GM12891 (cell line): ENCODE data around the gene PSMD4.

ENCODE experiments used
- POLR2A ChIP-seq: IDR thresholded peaks from 2 replicates; pipeline ENCODE4 v1.6.1; 2011; ENCODE audit warnings: low read depth, low read length, control low read depth
- POLR2AphosphoS5 ChIP-seq: IDR thresholded peaks from 2 replicates; pipeline ENCODE4 v1.6.1; 2011; ENCODE audit warnings: low read depth, low read length, control low read depth
- TAF1 ChIP-seq: IDR thresholded peaks from 2 replicates; pipeline ENCODE4 v1.6.1; 2011; ENCODE audit warnings: low read depth, low read length, control low read depth

DNA sequence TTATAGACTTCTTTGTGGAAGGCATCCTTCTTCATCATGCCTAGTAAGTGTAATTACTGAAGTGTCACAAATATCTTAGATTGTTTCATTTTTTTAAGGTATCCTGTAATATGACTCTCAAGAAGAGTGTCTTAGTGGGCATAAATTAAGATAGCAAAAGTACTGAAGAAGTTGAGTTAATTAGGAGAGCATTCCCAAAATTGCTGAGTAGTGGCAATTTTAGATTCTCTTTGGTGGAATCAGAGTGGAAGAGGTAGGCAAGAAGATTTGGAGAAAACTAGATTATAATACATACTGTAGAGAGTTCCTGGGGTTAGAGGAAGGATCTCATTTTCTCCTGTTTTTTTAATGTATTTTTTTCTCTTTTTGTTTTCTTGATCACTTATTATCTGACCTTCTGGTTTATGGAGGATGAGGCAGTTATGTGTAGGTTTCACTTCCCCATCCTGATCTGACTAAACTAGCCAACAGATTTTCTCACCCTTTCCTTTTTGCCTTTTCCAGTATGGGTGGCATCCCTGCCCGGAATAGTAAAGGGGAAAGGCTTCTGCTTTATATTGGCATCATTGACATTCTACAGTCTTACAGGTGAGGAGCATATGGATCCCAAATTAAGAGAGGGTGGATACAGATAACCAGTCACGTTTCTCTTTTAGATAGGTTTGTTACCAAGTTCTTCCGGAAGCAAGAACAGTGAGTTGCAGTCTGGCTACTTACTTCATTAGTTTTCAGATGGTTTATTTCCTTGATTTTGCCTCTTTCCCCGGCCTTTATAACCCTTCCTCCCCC, 16.7 kb upstream of the PSMD4 start:
- no peak for TF ChIP-seq POLR2A
- no peak for TF ChIP-seq TAF1
- TF ChIP-seq POLR2AphosphoS5 = no peak
